Measurements from ENCODE around the gene ITPR3. TPM values are rescaled to one million over a fixed set of nuclear protein-coding genes. Genes with fewer than 3 reads are reported as not detected.

Gene ITPR3
- total and polyA plus RNA-seq, 4 donors = 6.0 to 11.9 (median 8.7) TPM

GRCh38 chr6:33699739-33700138, 78.6 kb downstream of the ITPR3 start:
- no peak overlapping the region for H3K4me3 ChIP-seq (ENCODE audit: low read depth, low read length)
- no peaks in the 10 kb centered on the region for H3K9me3 ChIP-seq (ENCODE audit: control insufficient read depth, insufficient read depth, low read length)
- H3K27ac ChIP-seq (ENCODE audit: low read depth, low read length) = no peak overlapping the region
- peaks cover 42% of the 10 kb centered on the region for H3K36me3 ChIP-seq (ENCODE audit: control insufficient read depth, insufficient read depth, low read length)
- DNase-seq (ENCODE audit: low read depth in 4 of 6, low spot score in 6 of 6) = peak in 1 of 6 donors; percentile 39
- H3K4me1 ChIP-seq (ENCODE audit: control insufficient read depth, insufficient read depth, low read length) = peaks cover 34% of the 10 kb centered on the region
- no peaks in the 10 kb centered on the region for H3K27me3 ChIP-seq (ENCODE audit: control insufficient read depth, insufficient read depth, low read length)
- no CpG with 5 or more reads among the region's 5 CpGs for WGBS (ENCODE audit: insufficient coverage)

- Histone ChIP-seq H3K27ac (ENCODE audit: low read depth, low read length) (no peak overlapping the region), H3K9me3 (ENCODE audit: control insufficient read depth, insufficient read depth, low read length) (no peaks in the 10 kb centered on the region), H3K4me3 (ENCODE audit: low read depth, low read length) (no peak overlapping the region), H3K36me3 (ENCODE audit: control insufficient read depth, insufficient read depth, low read length) (peaks cover 34% of the 10 kb centered on the region), H3K27me3 (ENCODE audit: control insufficient read depth, insufficient read depth, low read length) (no peaks in the 10 kb centered on the region), H3K4me1 (ENCODE audit: control insufficient read depth, insufficient read depth, low read length) (peaks cover 26% of the 10 kb centered on the region)
- DNase-seq (ENCODE audit: low read depth in 4 of 6, low spot score in 6 of 6) = peak in 2 of 6 donors; percentile 65 to 83
- 41% methylated on average over 8 of the region's 10 CpGs for WGBS (ENCODE audit: insufficient coverage)
Measured at GRCh38 chr6:33700391-33701050, 79.4 kb downstream of the ITPR3 start.

GRCh38 chr6:33702345-33702977, 81.3 kb downstream of the ITPR3 start:
- DNase-seq (ENCODE audit: low read depth in 4 of 6, low spot score in 6 of 6) = peak in 2 of 6 donors; percentile 52 to 76
- no peaks in the 10 kb centered on the region for H3K27me3 ChIP-seq (ENCODE audit: control insufficient read depth, insufficient read depth, low read length)
- H3K4me1 ChIP-seq (ENCODE audit: control insufficient read depth, insufficient read depth, low read length) = peaks cover 11% of the 10 kb centered on the region
- no CpG with 5 or more reads among the region's 1 CpG for WGBS (ENCODE audit: insufficient coverage)
- peaks cover 22% of the 10 kb centered on the region for H3K36me3 ChIP-seq (ENCODE audit: control insufficient read depth, insufficient read depth, low read length)
- H3K4me3 ChIP-seq (ENCODE audit: low read depth, low read length) = no peak overlapping the region
- no peaks in the 10 kb centered on the region for H3K9me3 ChIP-seq (ENCODE audit: control insufficient read depth, insufficient read depth, low read length)
- H3K27ac ChIP-seq (ENCODE audit: low read depth, low read length) = no peak overlapping the region

- H3K9me3 ChIP-seq (ENCODE audit: control insufficient read depth, insufficient read depth, low read length) = no peaks in the 10 kb centered on the region
- no peak overlapping the region for H3K27ac ChIP-seq (ENCODE audit: low read depth, low read length)
- no peak overlapping the region for H3K4me3 ChIP-seq (ENCODE audit: low read depth, low read length)
- H3K36me3 ChIP-seq (ENCODE audit: control insufficient read depth, insufficient read depth, low read length) = peaks cover 17% of the 10 kb centered on the region
- WGBS (ENCODE audit: insufficient coverage) = 97% methylated on average over 9 of the region's 11 CpGs
- peaks cover 5% of the 10 kb centered on the region for H3K4me1 ChIP-seq (ENCODE audit: control insufficient read depth, insufficient read depth, low read length)
- DNase-seq (ENCODE audit: low read depth in 4 of 6, low spot score in 6 of 6) = no peak
- no peaks in the 10 kb centered on the region for H3K27me3 ChIP-seq (ENCODE audit: control insufficient read depth, insufficient read depth, low read length)
Measured at GRCh38 chr6:33704215-33705066, 83.3 kb downstream of the ITPR3 start.

- Histone ChIP-seq H3K27ac (ENCODE audit: low read depth, low read length) (no peak overlapping the region), H3K27me3 (ENCODE audit: control insufficient read depth, insufficient read depth, low read length) (no peaks in the 10 kb centered on the region), H3K9me3 (ENCODE audit: control insufficient read depth, insufficient read depth, low read length) (no peaks in the 10 kb centered on the region), H3K4me3 (ENCODE audit: low read depth, low read length) (no peak overlapping the region), H3K4me1 (ENCODE audit: control insufficient read depth, insufficient read depth, low read length) (peaks cover 9% of the 10 kb centered on the region), H3K36me3 (ENCODE audit: control insufficient read depth, insufficient read depth, low read length) (peaks cover 17% of the 10 kb centered on the region)
- 88% methylated on average over 5 of the region's 9 CpGs for WGBS (ENCODE audit: insufficient coverage)
- no peak for DNase-seq (ENCODE audit: low read depth in 4 of 6, low spot score in 6 of 6)
Measured at GRCh38 chr6:33705268-33705885, 84.3 kb downstream of the ITPR3 start.

GRCh38 chr6:33705955-33706725, 85.0 kb downstream of the ITPR3 start:
- Histone ChIP-seq H3K36me3 (ENCODE audit: control insufficient read depth, insufficient read depth, low read length) (peaks cover 17% of the 10 kb centered on the region), H3K9me3 (ENCODE audit: control insufficient read depth, insufficient read depth, low read length) (no peaks in the 10 kb centered on the region), H3K27me3 (ENCODE audit: control insufficient read depth, insufficient read depth, low read length) (no peaks in the 10 kb centered on the region), H3K27ac (ENCODE audit: low read depth, low read length) (no peak overlapping the region), H3K4me1 (ENCODE audit: control insufficient read depth, insufficient read depth, low read length) (peaks cover 17% of the 10 kb centered on the region), H3K4me3 (ENCODE audit: low read depth, low read length) (no peak overlapping the region)
- 69% methylated on average over 12 of the region's 16 CpGs for WGBS (ENCODE audit: insufficient coverage)
- peak in 1 of 6 donors; percentile 89 for DNase-seq (ENCODE audit: low read depth in 4 of 6, low spot score in 6 of 6)

- Histone ChIP-seq H3K36me3 (ENCODE audit: control insufficient read depth, insufficient read depth, low read length) (peaks cover 17% of the 10 kb centered on the region), H3K9me3 (ENCODE audit: control insufficient read depth, insufficient read depth, low read length) (no peaks in the 10 kb centered on the region), H3K4me3 (ENCODE audit: low read depth, low read length) (no peak overlapping the region), H3K27ac (ENCODE audit: low read depth, low read length) (no peak overlapping the region), H3K4me1 (ENCODE audit: control insufficient read depth, insufficient read depth, low read length) (peaks cover 23% of the 10 kb centered on the region), H3K27me3 (ENCODE audit: control insufficient read depth, insufficient read depth, low read length) (no peaks in the 10 kb centered on the region)
- no CpG with 5 or more reads among the region's 5 CpGs for WGBS (ENCODE audit: insufficient coverage)
- DNase-seq (ENCODE audit: low read depth in 4 of 6, low spot score in 6 of 6) = no peak
Measured at GRCh38 chr6:33707771-33708170, 86.6 kb downstream of the ITPR3 start.

- Histone ChIP-seq H3K27ac (ENCODE audit: low read depth, low read length) (no peak overlapping the region), H3K36me3 (ENCODE audit: control insufficient read depth, insufficient read depth, low read length) (peaks cover 17% of the 10 kb centered on the region), H3K4me3 (ENCODE audit: low read depth, low read length) (no peak overlapping the region), H3K9me3 (ENCODE audit: control insufficient read depth, insufficient read depth, low read length) (no peaks in the 10 kb centered on the region), H3K27me3 (ENCODE audit: control insufficient read depth, insufficient read depth, low read length) (no peaks in the 10 kb centered on the region), H3K4me1 (ENCODE audit: control insufficient read depth, insufficient read depth, low read length) (peaks cover 23% of the 10 kb centered on the region)
- 97% methylated on average over 10 of the region's 10 CpGs for WGBS (ENCODE audit: insufficient coverage)
- DNase-seq (ENCODE audit: low read depth in 4 of 6, low spot score in 6 of 6) = no peak
Measured at GRCh38 chr6:33708516-33709204, 87.5 kb downstream of the ITPR3 start.
